GM03348 (cell line): ENCODE results near the gene COG6.

Source experiments
- DNase-seq: peaks from one replicate; pipeline ENCODE4 v3.0.0; 2012; ENCODE audit warnings: low spot score

COG6 gene

DNA sequence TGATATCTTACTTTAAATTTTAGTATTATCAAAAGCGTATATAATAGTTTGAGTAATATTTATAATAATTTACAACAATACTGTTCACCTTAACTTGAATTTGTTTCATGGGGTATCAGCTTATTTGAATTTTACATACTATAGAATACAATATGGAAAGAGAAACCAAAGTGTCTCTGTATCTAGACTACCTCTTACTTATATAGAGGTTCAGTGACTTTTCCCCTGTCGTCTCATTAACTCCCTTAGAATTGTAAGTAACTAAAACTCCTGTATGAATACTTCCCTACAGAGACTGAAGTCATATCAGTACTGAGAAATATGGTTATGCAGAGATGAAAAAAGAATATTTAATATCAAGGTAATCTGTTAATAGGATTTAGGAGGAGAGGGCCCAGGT is 26.8 kb downstream of the COG6 start:
- no peak for DNase-seq

DNA sequence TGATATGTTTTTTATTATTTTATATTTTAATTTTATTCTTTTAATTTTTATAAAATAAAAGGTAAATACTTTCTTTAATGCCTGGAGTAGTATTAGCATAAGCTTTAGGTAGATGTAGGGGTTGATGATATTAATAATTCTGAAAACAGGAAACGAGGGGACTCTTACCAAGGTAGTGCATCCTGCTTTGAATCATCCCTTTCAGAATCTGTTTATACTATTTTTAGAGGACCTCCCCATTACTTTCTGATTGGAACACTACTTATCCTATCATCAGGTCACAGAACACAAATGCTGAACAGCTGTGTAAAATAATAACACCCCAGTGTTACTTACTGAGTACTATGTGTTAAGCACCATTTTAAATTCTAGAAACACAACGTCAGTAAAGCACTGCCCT is 27.3 kb downstream of the COG6 start:
- no peak for DNase-seq

DNA sequence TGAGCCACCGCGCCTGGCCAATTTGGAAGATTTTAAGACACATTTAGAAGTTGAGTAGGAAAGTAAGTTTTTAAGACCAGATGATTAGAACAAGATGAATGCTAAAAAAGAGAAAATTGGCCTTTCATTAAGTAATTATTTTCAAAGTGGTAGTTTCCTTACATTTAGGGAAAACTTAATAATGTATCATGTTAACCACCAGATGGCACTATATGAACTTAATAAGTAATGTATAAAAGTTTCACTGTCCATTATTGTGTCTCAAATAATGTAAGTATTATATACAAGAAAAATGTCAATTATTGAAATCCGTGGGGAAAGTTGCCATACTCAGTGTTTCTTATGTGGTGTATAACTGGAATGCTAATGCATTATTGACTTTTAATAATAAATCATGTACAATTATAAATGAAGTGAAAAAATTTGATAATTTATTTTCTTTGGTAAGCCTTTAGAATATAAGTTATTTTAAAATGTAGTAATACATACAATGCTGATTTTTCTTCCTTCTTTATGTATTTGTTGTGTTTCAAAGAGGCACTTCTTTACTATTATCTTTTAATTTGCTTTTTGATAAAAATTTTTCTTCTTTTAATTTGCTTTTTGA is 29.2 kb downstream of the COG6 start:
- peak; percentile 43 for DNase-seq

DNA sequence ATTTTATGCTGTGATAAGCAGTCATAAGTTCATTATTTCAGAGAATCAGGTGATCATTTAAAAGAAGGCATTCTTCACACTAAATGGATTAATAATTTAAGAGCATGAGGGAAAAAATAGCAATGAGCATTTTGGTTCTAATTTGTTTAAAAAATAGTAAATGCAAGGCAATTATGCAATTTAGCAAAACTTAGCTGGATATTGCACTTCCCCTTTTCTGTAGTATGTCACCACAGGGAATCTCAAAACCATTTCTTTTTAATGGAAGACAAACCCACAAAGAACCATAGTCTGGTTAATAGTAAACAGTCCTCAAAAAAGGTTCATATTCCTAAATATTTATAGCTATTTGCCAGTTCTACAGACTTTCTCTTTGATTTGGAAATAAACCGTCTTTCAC is 30.2 kb downstream of the COG6 start:
- DNase-seq = no peak

DNA sequence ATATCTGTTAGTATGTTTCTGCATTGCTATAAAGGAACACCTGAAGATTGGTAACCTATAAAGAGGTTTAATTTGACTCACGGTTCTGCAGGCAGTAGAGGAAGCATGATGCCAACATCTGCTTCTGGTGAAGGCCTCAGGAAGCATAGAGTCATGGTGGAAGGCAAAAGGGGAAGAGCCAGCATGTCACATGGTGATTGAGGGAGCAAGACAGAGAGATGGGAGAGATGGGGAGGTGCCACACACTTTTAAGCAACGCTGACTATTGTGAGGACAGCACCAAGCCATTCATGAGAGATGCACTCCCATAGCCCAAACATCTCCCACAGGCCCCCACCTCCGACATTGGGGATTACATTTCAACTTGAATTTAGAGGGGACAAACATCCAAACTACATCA is 32.8 kb downstream of the COG6 start:
- no peak for DNase-seq

DNA sequence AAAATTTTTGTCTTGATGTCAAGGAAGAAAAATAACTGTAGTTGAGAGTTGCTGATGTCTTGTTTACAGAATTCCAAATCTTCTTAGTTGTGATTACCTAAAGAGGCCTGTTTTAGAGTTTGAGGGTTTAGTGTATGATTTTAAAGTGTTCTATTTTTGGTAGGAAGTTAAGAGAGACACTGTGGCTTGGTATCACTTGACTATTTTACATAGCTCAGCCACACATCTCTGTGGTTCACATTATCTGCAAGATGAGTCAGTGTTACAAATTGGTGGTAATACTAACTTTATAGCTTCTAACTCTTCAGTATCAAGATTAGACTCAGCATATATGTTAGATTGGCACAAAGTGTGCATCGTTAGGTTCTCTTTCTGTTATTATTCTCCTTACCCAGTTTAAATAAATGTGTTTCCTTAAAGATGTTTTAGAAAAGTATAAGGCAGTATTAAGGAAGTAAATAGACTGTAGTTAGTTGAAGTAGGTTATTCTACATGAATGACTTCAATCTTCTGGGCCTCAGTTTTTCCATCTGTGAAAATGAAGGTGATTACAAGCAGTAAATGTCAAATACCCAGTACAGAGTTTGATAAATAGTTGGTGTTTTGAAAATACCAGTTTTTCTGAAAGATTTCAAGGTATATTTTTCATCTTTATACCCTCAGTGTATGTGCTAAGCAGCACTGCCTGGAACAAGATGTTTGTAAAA is 33.4 kb downstream of the COG6 start:
- peak; percentile 5 for DNase-seq

DNA sequence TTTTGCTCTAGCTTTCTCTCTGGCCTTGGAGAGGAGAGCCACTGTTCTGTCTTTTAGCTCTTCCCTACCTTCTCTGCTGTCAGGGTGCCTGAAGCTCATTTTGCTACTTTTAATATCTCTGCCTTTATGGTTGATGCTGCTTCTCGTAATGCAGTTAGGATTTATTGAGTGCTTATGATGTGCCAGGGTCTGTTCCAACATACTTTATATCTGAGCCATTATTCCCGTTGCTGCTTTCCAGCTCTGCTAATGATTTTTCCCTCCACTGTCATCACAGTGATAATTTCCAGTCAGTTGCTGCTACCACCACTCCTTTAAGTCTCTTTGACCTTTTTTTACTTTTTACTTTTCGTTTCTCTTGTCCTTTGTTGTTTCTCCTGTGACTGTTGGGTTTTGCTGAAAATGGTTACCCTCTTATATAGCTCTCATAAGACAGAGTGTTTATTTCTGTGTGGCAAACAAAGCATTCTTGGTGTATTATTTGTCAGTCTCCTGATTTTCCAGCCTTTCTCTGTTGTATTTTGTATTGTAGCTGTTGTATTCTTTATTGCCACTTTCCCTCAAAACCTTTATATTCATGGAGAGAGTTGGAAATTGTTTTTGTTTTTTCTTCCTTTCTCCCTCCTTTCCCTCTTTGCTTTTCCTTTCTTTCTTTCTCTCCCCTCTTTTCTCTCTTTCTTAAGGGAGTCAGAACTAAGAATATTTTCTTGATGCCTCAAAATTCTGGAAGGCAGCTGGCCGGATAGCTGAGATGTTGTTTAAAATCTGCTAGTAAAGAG is 37.4 kb downstream of the COG6 start:
- no peak for DNase-seq

DNA sequence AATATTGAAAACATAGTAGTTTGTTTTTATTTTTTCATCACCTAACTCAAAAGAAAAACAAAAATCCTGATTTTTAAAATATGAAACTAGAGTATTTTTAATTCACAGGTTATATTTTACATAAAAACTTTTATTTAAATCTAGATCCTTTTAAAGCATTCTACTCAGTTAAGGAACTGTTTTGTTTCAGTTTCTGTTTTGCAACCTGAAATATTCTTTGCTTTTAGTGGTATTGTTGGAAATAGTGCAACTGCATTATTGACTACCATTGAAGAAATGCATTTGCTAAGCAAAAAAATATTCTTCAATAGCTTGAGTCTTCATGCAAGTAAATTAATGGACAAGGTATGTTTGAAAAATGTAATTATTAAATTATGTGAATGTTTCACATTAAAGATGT is 43.8 kb downstream of the COG6 start:
- no peak for DNase-seq

DNA sequence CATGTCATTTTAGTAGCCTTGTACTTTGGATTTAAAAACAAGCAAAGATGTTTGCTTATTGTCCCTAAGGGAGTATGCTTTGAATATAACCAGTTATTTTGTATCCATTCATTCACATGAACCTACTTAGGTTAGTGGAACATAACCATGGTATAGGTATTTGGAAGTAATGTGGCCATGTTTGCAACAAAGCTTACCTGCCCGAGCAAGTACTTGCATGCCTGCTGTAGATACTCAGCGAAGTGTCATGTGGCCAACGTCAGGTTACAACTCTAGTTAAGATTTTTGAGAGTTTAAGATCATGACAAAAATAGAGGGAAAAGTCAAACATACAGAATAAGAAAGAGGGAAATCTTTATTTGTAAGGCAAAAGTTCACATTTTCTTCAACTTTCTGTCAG is 57.2 kb downstream of the COG6 start:
- no peak for DNase-seq

DNA sequence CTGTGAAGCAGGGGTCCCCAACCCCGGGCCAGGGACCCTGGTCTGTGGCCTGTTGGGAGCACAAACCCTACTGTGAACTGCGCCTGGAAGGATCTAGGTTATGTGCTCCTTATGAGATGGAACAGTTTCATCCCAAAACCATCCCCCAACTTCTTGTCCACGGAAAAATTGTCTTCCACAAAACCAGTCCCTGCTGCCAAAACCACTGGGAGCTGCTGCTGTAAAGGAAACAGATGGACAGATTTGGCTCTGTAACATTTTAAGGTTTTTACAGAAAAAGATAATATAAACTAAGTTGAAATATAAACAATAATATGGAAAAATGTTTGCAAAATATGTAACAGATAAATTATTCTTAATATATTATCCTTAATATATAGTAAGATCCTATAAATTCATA is 73.7 kb downstream of the COG6 start:
- DNase-seq = no peak

DNA sequence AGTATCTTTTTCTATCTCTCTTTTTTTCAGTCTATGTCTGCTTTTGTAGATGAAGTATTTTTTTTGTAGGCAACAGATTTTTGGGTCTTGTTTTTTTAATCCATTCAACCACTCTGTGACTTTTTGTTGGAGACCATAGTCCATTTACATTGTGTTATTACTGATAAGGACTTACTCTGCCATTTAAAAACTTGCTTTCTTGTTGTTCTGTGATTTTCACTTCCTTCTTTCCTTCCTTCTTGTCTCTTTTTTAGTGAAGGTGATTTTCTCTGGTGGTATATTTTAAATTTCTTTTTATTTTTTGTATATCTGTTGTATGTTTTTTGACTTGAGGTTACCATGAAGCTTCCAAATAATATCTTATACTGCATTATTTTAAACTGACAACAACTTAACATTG is 79.5 kb downstream of the COG6 start:
- DNase-seq = no peak

DNA sequence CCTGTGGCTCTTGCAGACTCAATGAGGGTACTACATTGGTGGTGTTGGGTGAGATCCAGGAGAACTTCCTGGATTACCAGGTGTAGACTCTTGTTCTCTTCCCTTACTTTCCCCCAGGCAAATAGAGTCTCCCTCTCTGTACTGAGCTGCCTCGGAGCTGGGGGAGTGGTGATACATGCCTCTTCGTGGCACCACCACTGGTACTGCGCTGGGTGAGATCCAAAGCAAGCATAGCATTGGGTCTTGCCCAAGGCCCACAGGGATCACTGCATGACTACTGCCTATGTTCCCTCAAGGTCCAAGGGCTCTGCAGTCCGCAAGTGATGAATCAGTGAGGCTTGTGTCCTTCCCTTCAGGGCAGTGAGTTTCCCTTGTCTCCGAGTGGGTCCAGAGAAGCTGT is 81.6 kb downstream of the COG6 start:
- DNase-seq = no peak

DNA sequence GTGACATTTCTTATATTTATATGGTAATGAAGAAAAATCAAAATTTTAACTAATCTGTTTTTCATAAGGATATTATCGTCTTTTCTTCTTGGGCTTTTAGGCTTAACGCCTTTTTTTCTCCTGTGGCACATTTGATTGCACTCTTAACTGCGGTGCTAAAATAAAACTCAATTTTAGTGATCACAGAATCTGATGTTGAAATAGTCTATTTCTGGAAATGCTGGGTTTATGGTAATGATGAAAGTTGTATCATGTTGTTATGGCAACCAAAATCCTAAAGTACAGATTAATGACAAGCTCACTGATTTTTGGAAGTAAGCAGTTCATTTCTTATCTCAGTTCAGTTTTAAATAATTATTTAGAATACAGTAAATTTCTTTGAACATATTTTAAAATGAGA is 85.3 kb downstream of the COG6 start:
- DNase-seq = no peak

DNA sequence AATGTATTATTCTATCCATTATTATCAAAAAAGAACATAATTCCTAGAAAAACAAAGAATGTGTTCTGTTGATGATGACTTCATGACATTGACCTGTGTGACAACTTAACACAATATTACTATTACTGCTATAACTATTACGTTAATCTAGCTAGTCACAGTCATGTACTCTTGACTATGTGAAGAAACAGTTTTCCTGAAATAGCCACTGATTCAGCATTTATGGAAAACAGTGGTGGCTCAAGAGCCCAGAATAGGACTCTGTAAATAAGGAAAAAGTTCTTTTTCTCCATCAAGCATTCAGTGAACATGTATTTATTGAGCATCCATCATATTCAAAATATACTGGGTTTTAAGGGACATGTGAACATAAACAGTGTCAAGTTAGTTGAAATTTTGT is 93.5 kb downstream of the COG6 start:
- no peak for DNase-seq

DNA sequence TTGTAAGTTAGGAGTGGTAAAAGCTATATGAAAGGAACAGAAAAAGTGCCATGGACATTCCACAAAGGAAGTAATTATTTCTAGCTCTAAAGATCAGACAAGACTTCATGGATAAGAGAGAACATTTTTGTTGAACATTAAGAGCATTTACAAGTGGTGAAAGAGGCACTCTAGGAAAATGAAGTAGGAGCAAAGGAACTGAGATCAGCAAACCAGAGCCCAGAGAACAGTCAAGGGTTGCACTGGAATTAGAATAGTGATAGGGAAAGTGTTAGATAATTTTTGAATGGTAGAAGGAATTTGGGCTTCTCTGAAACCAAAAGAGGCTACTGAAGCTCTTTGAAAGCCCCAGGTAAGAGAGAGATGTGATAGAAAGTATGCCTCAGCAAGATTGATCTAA is 94.1 kb downstream of the COG6 start:
- no peak for DNase-seq

DNA sequence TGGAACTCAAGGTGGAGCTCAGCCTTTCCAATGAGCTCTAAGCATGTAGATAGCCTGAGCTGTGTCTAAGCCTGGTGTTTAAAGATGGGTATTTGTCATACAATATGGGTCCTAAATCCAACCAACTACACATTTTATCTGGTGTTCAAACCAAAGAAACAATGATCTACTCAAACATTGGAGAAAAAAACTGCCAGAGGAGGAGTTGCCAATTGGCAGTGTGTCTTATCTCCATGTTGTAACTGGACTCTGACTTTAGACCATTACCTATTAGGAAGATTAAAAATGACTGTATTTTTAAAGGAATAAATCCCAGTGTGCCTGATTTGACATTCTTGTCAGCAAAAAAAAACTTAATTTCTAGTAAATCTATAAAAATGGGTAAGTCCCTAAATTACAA is 96.3 kb downstream of the COG6 start:
- no peak for DNase-seq

DNA sequence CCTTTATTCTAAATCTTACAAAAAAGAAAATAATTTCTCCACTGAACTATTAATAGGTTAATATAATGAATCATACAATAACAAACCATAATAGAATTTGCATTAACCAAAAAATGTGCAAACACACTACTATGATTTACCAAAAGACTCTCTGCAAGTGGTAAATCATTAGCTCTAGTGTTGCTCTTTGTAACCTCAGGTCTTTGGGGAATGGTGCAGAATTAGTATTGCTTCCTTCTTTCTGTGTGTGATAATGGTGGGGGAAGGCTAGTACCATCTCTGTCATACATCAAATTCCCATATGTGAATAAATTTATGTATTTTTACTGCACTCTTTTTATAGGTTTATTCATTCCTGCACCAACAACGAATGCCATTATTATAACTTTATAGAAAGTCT is 105.1 kb downstream of the COG6 start:
- DNase-seq = no peak

DNA sequence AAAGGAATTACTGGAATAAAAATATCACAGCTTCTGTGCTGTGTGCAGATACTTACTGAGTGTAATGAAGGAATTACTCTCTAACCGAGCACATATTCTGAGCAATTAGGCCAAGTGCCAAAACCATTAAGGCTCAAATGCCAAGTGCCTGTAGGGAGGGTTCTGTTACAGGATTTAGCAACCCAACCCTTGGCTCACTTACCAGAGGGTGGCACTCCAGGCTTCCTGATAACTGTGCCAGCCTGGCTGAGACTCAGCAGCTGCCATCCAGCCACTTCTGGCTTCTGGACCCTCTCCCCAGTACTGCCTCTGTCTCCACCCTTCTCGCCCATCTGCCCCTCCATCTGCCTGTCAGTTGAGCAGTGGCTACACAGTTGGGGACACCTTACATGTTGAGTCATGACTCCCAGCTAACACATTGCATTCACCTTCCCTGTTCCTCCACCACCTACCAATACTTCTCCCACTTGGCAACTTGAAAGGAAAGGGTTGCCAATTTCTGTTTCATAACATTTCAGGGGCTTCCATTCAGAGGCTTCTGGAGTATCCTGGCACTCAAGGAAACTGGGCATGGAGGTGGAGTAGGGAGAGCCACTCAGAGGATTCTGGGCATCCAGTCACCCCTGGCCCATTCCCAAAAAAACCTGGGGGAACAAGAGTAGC is 110.5 kb downstream of the COG6 start:
- no peak for DNase-seq

DNA sequence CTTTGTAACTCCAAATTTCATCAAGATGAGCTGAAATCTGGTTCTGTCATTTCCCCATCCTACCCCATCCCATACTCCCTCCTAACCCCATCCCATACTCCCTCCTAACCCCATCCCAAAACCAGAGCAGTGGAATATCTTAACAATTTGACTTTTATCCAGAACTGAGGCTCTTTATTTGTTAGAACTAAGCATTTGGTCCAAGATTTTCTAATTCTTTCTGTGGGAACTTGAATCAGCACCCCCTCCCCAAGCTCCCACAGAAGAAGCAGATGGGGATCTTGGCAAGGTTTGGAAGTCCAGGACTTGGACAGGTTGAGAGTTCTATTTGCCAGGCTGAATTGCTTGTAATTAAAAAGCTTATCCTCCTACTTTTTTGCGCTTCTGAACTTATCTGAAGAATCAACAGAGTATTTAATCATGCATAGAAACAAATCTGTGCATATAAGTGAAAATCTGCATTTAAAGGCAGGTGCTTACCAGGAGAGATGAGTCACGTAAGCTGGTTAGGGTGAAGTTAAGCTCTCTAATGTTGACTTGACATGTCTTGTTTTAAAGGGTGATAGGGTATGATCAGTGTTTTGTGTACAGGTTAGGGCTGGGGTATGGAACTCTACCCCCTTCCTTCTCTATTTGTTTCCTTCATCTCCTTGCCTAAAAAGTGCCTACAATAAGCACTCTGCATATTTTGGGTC is 111.1 kb downstream of the COG6 start:
- no peak for DNase-seq

DNA sequence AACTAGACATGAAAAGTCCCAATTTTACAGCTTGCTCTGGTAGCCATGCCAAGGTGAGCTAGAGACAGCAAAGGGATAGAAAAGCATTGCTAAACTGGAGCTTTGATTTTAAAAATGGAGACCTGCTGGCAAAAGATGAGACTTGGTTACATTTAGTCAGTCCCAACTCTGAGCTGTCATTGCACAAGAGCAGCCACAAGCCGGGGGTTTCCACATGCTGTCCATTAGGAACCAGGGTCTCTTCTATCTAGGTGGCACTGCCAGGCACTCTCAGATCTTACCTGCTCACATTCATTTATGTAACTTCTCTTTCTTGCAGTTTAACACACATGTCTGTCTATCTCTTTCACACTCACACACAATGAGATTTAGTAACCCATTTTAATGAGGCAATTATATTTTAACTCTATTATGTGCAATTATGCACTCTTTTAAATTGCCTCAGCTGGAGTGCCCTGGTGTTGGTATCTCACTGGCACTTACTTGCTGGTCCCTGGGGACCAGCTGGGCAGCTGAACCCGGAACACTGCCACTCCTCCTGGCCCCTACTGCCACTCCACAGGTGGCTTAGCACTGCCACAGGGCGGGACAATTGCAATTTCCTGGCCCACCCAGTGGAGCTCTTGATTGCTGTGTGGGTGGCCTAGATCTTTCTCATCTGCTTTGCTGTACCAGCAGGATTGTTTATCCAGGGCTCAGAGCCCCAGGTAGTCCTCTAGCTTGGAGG is 112.5 kb downstream of the COG6 start:
- no peak for DNase-seq

DNA sequence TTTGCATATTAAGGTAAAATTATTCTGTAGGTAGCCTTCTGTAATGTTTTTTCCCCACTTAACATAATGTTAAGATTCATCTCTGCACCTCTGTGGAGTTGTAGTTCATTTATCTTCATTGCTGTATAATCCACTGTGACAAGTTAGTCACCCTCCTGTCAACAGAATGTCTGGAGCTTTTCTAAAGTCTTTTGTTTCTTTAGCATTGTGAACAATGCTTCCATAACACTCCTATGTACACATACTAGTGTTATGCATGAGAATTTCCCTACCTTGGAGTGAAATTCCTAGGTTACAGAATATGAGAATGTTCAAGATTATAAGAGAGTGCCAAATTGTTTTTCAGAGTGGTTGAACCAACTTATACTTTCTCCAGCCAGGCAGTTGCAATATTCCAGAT is 113.5 kb downstream of the COG6 start:
- DNase-seq = no peak
